ENCODE data around the gene PARD3B.
"Not testable (repeated sequence)": the region's sequence is repeated elsewhere in the genome, so short reads cannot be mapped to it uniquely, and the experiment has no call there.

The PARD3B gene

DNA sequence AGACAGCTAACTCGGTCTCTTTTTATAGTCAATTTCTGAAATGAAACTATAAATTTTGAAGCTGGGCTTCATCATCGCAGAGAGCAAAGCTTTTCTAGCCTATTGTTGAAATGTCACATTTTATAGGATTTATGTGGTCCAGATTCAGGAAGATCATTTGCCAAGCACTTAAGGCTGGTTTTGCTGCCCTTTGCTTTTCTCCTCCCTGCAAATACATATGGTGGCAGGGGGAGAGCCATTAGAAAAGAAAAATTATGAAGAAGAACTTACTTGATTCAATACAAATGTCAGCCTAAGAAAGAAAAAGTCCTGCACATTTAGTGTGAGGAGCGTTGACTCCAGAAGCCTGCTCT is 930.1 kb downstream of the PARD3B start:
- Mint-ChIP-seq H3K27me3 (peaks cover 0 to 5% of the 10 kb centered on the region in 2 donors), H3K36me3 (no peaks in the 10 kb centered on the region), H3K9me3 (no peaks in the 10 kb centered on the region), H3K4me1 (no peaks in the 10 kb centered on the region), H3K27ac (no peak overlapping the region), H3K4me3 (no peak overlapping the region)
- no peak for ATAC-seq (replicated peaks)
- DNase-seq: no peak

GRCh38 chr2:205477016-205477705 is 931.9 kb downstream of the PARD3B start:
- Mint-ChIP-seq H3K9me3 (no peaks in the 10 kb centered on the region), H3K27me3 (peaks cover 0 to 5% of the 10 kb centered on the region in 2 donors), H3K4me1 (no peaks in the 10 kb centered on the region), H3K4me3 (no peak overlapping the region), H3K27ac (no peak overlapping the region), H3K36me3 (no peaks in the 10 kb centered on the region)
- ATAC-seq (replicated peaks): no peak
- no peak for DNase-seq

DNA sequence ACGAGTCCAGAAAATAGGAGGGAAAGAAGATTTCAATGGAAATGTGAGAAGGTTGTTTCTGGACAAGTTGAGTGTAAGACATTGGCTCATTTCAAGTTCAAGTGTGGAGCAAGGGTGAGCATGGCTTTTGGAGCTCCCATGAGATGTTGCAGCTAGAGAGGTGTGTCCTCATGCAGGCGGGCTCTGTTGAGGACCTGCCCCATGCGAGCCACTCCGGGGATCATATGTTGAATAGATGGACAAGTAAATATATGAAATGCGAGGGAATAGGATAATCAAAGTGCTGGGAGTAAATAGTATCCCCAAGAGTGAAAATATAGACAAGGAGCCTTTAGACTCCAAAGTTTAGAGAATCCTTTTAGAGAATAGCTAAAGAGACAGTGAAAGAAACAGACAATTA is 936.6 kb downstream of the PARD3B start:
- Mint-ChIP-seq H3K27me3 (peaks cover 0 to 4% of the 10 kb centered on the region in 2 donors), H3K36me3 (no peaks in the 10 kb centered on the region), H3K27ac (no peak overlapping the region), H3K9me3 (peaks cover 2 to 4% of the 10 kb centered on the region in 2 donors), H3K4me3 (no peak overlapping the region), H3K4me1 (no peaks in the 10 kb centered on the region)
- DNase-seq (no peak), ATAC-seq (replicated peaks) (no peak)

DNA sequence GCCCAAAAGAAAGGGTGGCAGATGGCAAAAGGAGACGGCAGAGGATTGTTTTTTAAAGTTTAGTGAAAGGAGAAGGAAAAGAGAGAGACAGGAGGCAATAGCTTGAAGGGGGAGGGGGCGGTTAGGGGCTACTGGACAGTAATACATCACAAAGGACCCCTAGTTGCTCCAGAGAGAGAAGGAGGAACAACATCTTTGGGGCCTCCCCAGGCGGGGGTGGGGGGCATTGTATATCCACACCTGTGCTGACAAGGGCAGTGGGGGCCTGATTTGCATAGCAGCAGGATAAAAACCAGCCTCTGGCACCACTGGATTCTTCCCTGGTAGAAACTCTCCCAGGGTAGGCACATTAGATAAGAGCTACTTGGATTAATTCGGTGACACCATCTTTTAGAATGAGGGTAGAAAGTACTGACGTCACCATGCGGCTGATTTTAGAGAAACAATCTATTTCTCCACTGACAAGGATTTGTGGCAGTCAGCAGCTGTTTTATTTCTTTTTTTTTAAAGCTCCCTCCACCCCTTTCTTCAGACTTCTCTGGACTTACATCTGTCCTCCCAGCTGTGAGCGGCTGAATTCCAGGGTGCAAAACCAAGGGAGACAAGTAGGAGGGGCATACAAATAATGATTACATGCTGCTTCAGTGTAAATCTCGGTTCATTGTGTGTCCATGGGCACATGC is 937.3 kb downstream of the PARD3B start:
- H3K4me3 Mint-ChIP-seq: no peak overlapping the region
- H3K9me3 Mint-ChIP-seq: peaks cover 2 to 4% of the 10 kb centered on the region in 2 donors
- H3K27me3 Mint-ChIP-seq: peaks cover 0 to 4% of the 10 kb centered on the region in 2 donors
- H3K27ac Mint-ChIP-seq: no peak overlapping the region
- H3K4me1 Mint-ChIP-seq: no peaks in the 10 kb centered on the region
- ATAC-seq (replicated peaks) (no peak), DNase-seq (no peak)
- no peaks in the 10 kb centered on the region for H3K36me3 Mint-ChIP-seq

DNA sequence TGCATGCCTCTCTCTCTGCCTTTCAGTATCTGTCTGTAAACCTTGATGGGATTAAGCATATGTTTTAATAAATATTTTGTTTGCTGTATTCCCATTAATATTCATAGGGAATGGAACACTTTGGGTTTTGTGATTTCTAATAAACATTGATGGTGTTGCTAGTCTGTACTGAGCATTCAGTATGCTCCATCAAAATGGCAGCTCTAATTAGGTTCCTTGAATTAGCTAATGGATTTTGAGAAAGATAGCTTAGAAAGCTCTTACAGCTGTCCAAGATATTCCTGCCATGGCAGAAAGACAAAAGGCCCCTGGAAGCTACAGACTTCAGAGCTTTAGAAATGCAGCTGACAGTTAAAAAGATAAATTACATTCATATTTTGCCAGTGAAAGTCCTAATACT is 937.8 kb downstream of the PARD3B start:
- no peak overlapping the region for H3K4me3 Mint-ChIP-seq

GRCh38 chr2:205484215-205484614 is 938.9 kb downstream of the PARD3B start:
- Mint-ChIP-seq H3K27ac (no peak overlapping the region), H3K36me3 (no peaks in the 10 kb centered on the region), H3K4me3 (no peak overlapping the region), H3K4me1 (no peaks in the 10 kb centered on the region), H3K27me3 (peaks cover 0 to 4% of the 10 kb centered on the region in 2 donors), H3K9me3 (peaks cover 2 to 4% of the 10 kb centered on the region in 2 donors)
- DNase-seq (no peak), ATAC-seq (replicated peaks) (no peak)

More for the DNA sequence above, 937.8 kb downstream of the PARD3B start:
- H3K36me3 Mint-ChIP-seq: no peaks in the 10 kb centered on the region
- peaks cover 0 to 4% of the 10 kb centered on the region in 2 donors for H3K27me3 Mint-ChIP-seq
- ATAC-seq (replicated peaks): no peak
- H3K4me1 Mint-ChIP-seq: no peaks in the 10 kb centered on the region
- no peak overlapping the region for H3K27ac Mint-ChIP-seq
- peaks cover 2 to 4% of the 10 kb centered on the region in 2 donors for H3K9me3 Mint-ChIP-seq
- no peak for DNase-seq

DNA sequence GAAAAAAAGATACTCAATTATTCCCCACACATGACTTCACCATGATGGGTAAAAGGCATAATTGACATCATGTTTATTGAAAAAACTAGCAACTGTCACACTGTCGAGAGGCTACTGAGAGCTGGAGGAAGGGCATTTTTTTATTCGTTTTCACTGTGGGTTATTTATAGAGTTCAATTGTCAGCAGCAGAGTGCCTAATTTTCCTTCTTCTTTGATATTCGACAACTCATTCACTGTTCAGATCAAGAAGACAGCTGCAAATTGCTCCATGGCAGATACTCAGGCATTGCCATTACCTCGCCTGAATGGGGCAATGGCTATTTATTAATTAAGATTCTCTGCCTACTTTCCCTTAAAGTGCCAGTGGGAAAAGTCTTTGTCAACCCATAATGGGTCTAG is 939.5 kb downstream of the PARD3B start:
- ATAC-seq (replicated peaks): no peak
- Mint-ChIP-seq H3K4me1 (no peaks in the 10 kb centered on the region), H3K4me3 (no peak overlapping the region), H3K27me3 (peaks cover 0 to 4% of the 10 kb centered on the region in 2 donors), H3K36me3 (no peaks in the 10 kb centered on the region), H3K9me3 (peaks cover 2 to 4% of the 10 kb centered on the region in 2 donors), H3K27ac (no peak overlapping the region)
- DNase-seq: no peak

DNA sequence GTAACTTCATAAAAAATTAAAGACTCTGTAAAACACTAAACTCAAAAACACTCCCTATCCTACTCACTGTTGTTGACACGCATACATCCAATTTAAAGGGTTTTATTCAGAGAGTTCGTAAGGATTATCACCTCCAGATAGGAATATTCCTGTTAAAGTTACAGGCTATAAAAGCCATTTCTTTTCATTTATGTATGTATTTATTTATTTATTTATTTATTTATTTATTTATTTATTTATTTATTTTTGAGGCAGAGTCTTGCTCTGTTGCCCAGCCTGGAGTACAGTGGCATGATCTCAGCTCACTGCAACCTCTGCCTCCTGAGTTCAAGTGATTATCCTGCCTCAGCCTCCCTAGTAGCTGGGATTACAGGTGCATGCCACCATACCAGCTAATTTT is 948.3 kb downstream of the PARD3B start:
- not testable (repeated sequence) for H3K4me3 Mint-ChIP-seq; DNase-seq; H3K27me3 Mint-ChIP-seq; H3K27ac Mint-ChIP-seq; ATAC-seq (replicated peaks); H3K4me1 Mint-ChIP-seq; H3K36me3 Mint-ChIP-seq; H3K9me3 Mint-ChIP-seq

- no peak for DNase-seq
These were observed 949.4 kb downstream of the PARD3B start for GRCh38 chr2:205494537-205495235.

GRCh38 chr2:205495819-205496218 is 950.5 kb downstream of the PARD3B start:
- peaks cover 5 to 7% of the 10 kb centered on the region in 2 donors for H3K27me3 Mint-ChIP-seq
- no peak overlapping the region for H3K27ac Mint-ChIP-seq
- no peaks in the 10 kb centered on the region for H3K4me1 Mint-ChIP-seq

More at GRCh38 chr2:205494537-205495235, 949.4 kb downstream of the PARD3B start:
- ATAC-seq (replicated peaks): no peak
- H3K4me3 Mint-ChIP-seq: no peak overlapping the region
- H3K36me3 Mint-ChIP-seq: no peaks in the 10 kb centered on the region
- H3K9me3 Mint-ChIP-seq: peaks cover 0 to 5% of the 10 kb centered on the region in 2 donors
- no peaks in the 10 kb centered on the region for H3K4me1 Mint-ChIP-seq
- peaks cover 5% of the 10 kb centered on the region in 2 donors for H3K27me3 Mint-ChIP-seq
- no peak overlapping the region for H3K27ac Mint-ChIP-seq

DNA sequence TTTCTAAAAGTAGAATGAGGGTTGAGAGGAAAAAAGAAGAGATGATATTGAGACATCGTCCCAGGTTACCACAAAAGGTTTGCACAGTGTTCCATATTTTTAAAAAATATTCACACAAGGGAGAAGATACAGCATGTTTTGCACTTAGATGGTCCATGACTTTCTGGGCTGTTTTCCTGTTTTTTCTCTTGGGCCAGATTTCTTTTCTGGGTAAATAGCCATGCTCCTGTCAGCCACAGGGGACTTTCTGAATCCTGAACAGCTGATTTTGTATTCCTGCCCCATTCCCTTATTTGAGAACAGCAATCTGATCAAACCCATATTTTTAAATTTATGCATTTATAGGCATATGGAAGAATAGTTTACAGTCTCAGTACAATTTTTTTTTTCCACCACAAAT is 951.1 kb downstream of the PARD3B start:
- DNase-seq: no peak
- ATAC-seq (replicated peaks): no peak
- H3K9me3 Mint-ChIP-seq: peaks cover 0 to 2% of the 10 kb centered on the region in 2 donors
- no peaks in the 10 kb centered on the region for H3K4me1 Mint-ChIP-seq
- H3K4me3 Mint-ChIP-seq: no peak overlapping the region
- H3K27ac Mint-ChIP-seq: no peak overlapping the region
- H3K36me3 Mint-ChIP-seq: no peaks in the 10 kb centered on the region
- peaks cover 5 to 7% of the 10 kb centered on the region in 2 donors for H3K27me3 Mint-ChIP-seq

More at GRCh38 chr2:205495819-205496218, 950.5 kb downstream of the PARD3B start:
- Mint-ChIP-seq H3K9me3 (peaks cover 0 to 4% of the 10 kb centered on the region in 2 donors), H3K36me3 (no peaks in the 10 kb centered on the region), H3K4me3 (no peak overlapping the region)
- DNase-seq (no peak), ATAC-seq (replicated peaks) (no peak)

DNA sequence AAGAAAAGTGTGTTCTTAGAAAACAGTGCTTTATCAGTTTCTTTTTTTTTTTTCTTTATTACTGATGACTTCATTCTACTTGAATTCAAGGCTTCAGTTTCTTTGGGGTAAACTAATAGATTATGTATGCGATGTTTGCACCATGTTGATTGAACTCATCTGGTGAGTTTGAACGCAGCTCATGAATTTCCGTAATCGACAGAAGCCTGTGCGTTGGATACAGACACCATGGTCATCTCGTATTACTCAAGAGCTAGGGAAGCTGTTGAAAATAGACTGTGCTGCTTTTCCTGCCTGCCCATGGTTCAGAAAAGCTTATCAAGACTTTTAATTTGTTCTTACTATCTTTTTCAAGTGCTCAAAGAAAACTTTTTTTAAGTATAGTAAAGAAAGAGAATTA is 951.5 kb downstream of the PARD3B start:
- ATAC-seq (replicated peaks) (no peak), DNase-seq (no peak)
- no peaks in the 10 kb centered on the region for H3K36me3 Mint-ChIP-seq
- no peaks in the 10 kb centered on the region for H3K9me3 Mint-ChIP-seq
- peaks cover 5 to 7% of the 10 kb centered on the region in 2 donors for H3K27me3 Mint-ChIP-seq
- no peak overlapping the region for H3K4me3 Mint-ChIP-seq
- H3K27ac Mint-ChIP-seq: no peak overlapping the region
- H3K4me1 Mint-ChIP-seq: no peaks in the 10 kb centered on the region

- peaks cover 4 to 5% of the 10 kb centered on the region in 2 donors for H3K27me3 Mint-ChIP-seq
These were observed 953.7 kb downstream of the PARD3B start for GRCh38 chr2:205499006-205499405.

GRCh38 chr2:205500065-205500464 is 954.8 kb downstream of the PARD3B start:
- no peaks in the 10 kb centered on the region for H3K36me3 Mint-ChIP-seq
- H3K27ac Mint-ChIP-seq: no peak overlapping the region
- no peak for ATAC-seq (replicated peaks)
- no peaks in the 10 kb centered on the region for H3K9me3 Mint-ChIP-seq
- H3K27me3 Mint-ChIP-seq: peaks cover 4 to 5% of the 10 kb centered on the region in 2 donors
- no peak for DNase-seq
- no peak overlapping the region for H3K4me3 Mint-ChIP-seq
- H3K4me1 Mint-ChIP-seq: no peaks in the 10 kb centered on the region

More at GRCh38 chr2:205499006-205499405, 953.7 kb downstream of the PARD3B start:
- no peaks in the 10 kb centered on the region for H3K36me3 Mint-ChIP-seq
- no peak overlapping the region for H3K27ac Mint-ChIP-seq
- no peaks in the 10 kb centered on the region for H3K4me1 Mint-ChIP-seq
- ATAC-seq (replicated peaks): no peak
- no peak overlapping the region for H3K4me3 Mint-ChIP-seq
- no peak for DNase-seq
- H3K9me3 Mint-ChIP-seq: no peaks in the 10 kb centered on the region

Measured in stimulated activated naive B cell treated with anti-CD40 and anti-IgM and Interleukin-4, amounts not matched to agents 10 μg/mL and 1 μg/mL and 100 μg/mL, for 72 hours (primary cell).